ENCODE measurements around the gene PIGT. TPM values are rescaled to one million over a fixed set of nuclear protein-coding genes. Genes with fewer than 3 reads are reported as not detected.

PIGT gene
- total RNA-seq, 1 experiment from 2014 or later, result 73.9 TPM

DNA sequence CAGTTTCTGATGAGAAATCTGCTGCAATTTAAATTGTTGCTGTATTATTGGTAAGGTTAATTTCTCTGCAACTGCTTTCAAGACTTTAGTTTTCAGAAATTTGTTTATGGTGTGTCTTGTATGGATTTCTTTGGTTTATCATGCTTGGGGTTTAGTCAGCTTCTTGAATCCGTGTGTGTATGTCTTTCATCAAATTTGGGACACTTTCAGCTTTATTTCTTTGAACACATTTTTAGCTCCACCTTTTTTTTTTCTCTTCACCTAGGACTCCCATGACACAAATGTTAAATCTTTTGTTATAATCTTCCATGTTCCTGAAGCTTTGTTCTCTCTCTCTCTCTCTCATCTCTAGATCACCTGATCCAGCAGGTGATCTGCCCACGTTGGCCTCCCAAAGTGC lies 24.4 kb upstream of the PIGT start:
- Histone ChIP-seq H3K4me2 (ENCODE audit: insufficient read depth, insufficient read length, low read length) (no peak overlapping the region), H3K79me2 (ENCODE audit: insufficient read depth, low read length) (no peaks in the 10 kb centered on the region), H3K23ac (ENCODE audit: insufficient read length, low read depth, low read length) (no peak overlapping the region), H2BK5ac (ENCODE audit: insufficient read length, low read length) (no peak overlapping the region), H3K27me3 (ENCODE audit: insufficient read depth, low read length) (no peaks in the 10 kb centered on the region), H4K8ac (replicated peaks; ENCODE audit: insufficient read length, low read depth, low read length) (no peak overlapping the region), H2AK5ac (ENCODE audit: insufficient read length, low read length) (no peak overlapping the region), H3K14ac (ENCODE audit: insufficient read depth, low read length) (no peak overlapping the region), H4K5ac (ENCODE audit: insufficient read length, low read depth, low read length) (no peak overlapping the region), H3K18ac (ENCODE audit: insufficient read length, low read depth, low read length) (no peak overlapping the region), H4K91ac (ENCODE audit: insufficient read length, low read depth, low read length) (no peak overlapping the region), H3K4ac (ENCODE audit: low read depth, low read length) (no peak overlapping the region), H3K56ac (ENCODE audit: insufficient read length, low read depth, low read length) (no peak overlapping the region), H2AFZ (ENCODE audit: low read length) (no peak overlapping the region), H4K20me1 (ENCODE audit: control insufficient read depth, insufficient read depth, insufficient read length) (no peaks in the 10 kb centered on the region), H2BK20ac (ENCODE audit: low read depth, low read length, poor library complexity, severe bottlenecking) (no peak overlapping the region), H3K9me3 (ENCODE audit: control insufficient read depth, low read depth, low read length) (no peaks in the 10 kb centered on the region), H3K4me1 (ENCODE audit: insufficient read depth, low read length) (no peaks in the 10 kb centered on the region), H3K9ac (ENCODE audit: extremely low read depth, insufficient read length, low read length) (no peak overlapping the region), H2BK12ac (ENCODE audit: insufficient read length, low read depth, low read length) (no peak overlapping the region), H3K23me2 (ENCODE audit: insufficient read length, low read depth, low read length, poor library complexity, severe bottlenecking) (no peaks in the 10 kb centered on the region), H2BK15ac (ENCODE audit: low read depth, low read length) (no peak overlapping the region), H3K79me1 (ENCODE audit: insufficient read depth, low read depth, low read length, poor library complexity, severe bottlenecking) (no peaks in the 10 kb centered on the region), H3K27ac (ENCODE audit: insufficient read length, low read depth, low read length) (no peak overlapping the region), H2BK120ac (ENCODE audit: low read depth, low read length, poor library complexity, severe bottlenecking) (no peak overlapping the region), H3T11ph (ENCODE audit: low read length) (no peak overlapping the region)
- Mint-ChIP-seq H3K9me3 (peaks cover 0 to 2% of the 10 kb centered on the region in 2 experiments; a peak in 1 of 5 replicates), H3K27me3 (ENCODE audit: low read depth) (no peaks in the 10 kb centered on the region; the same call in none of the 2 replicates), H3K36me3 (ENCODE audit: insufficient read depth in 1 of 3, low read depth in 3 of 3) (peaks cover 0 to 2% (median 0%) of the 10 kb centered on the region in 3 experiments; a peak in 1 of 7 replicates), H3K4me1 (no peaks in the 10 kb centered on the region), H3K4me3 (no peak overlapping the region), H3K27ac (no peak overlapping the region; a peak in 1 of 7 replicates)
- no CpG with 5 or more reads among the region's 2 CpGs for WGBS (ENCODE audit: extremely low coverage, insufficient read length, low lambda C conversion rate)
- no peak for DNase-seq
- TF ChIP-seq, protein P1, sequence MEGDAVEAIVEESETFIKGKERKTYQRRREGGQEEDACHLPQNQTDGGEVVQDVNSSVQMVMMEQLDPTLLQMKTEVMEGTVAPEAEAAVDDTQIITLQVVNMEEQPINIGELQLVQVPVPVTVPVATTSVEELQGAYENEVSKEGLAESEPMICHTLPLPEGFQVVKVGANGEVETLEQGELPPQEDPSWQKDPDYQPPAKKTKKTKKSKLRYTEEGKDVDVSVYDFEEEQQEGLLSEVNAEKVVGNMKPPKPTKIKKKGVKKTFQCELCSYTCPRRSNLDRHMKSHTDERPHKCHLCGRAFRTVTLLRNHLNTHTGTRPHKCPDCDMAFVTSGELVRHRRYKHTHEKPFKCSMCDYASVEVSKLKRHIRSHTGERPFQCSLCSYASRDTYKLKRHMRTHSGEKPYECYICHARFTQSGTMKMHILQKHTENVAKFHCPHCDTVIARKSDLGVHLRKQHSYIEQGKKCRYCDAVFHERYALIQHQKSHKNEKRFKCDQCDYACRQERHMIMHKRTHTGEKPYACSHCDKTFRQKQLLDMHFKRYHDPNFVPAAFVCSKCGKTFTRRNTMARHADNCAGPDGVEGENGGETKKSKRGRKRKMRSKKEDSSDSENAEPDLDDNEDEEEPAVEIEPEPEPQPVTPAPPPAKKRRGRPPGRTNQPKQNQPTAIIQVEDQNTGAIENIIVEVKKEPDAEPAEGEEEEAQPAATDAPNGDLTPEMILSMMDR (conservative IDR thresholded peaks at IDR 0.05), result no peak

Measured in H9 (cell line).